ENCODE measurements around the gene TOR4A.
"Not testable (repeated sequence)": the region's sequence is repeated elsewhere in the genome, so short reads cannot be mapped to it uniquely, and the experiment has no call there.

TOR4A gene

GRCh38 chr9:137237759-137238726 is 39.5 kb upstream of the TOR4A start:
- DNase-seq, result peak in 40 of 51 donors; percentile 19 to 86 (median 57)

- DNase-seq, result peak in 1 of 51 donors; percentile 33
Observed at GRCh38 chr9:137239541-137240200, 37.9 kb upstream of the TOR4A start.

GRCh38 chr9:137240318-137240840 is 37.1 kb upstream of the TOR4A start:
- DNase-seq, result peak in 47 of 51 donors; percentile 36 to 94 (median 77)

- peak; percentile 86 to 100 (median 99) for DNase-seq
Observed at GRCh38 chr9:137240841-137241489, 36.6 kb upstream of the TOR4A start, which contains the start of gene TUBB4B. Gene TUBB4B, plus strand, starts transcription at chr9:137241287. Its CDS starts 74 bp downstream, at chr9:137241361.

GRCh38 chr9:137241490-137242268 is 35.8 kb upstream of the TOR4A start:
- peak in 13 of 51 donors; percentile 27 to 65 (median 48) for DNase-seq

GRCh38 chr9:137242269-137243203 is 35.0 kb upstream of the TOR4A start:
- DNase-seq, result no peak

- not testable (repeated sequence) for DNase-seq
Observed at GRCh38 chr9:137243266-137243625, 34.3 kb upstream of the TOR4A start.

- no peak for DNase-seq
Observed at GRCh38 chr9:137243626-137244485, 33.7 kb upstream of the TOR4A start.

- no peak for DNase-seq
Observed at GRCh38 chr9:137244486-137245449, 32.8 kb upstream of the TOR4A start.

GRCh38 chr9:137245450-137246421 is 31.8 kb upstream of the TOR4A start:
- DNase-seq, result no peak

- no peak for DNase-seq
Observed at GRCh38 chr9:137247135-137247915, 30.2 kb upstream of the TOR4A start.

GRCh38 chr9:137247916-137248175 is 29.7 kb upstream of the TOR4A start:
- no peak for DNase-seq

GRCh38 chr9:137250329-137251193 is 27.0 kb upstream of the TOR4A start:
- DNase-seq, result no peak

- no peak for DNase-seq
Observed at GRCh38 chr9:137251194-137251461, 26.4 kb upstream of the TOR4A start, which contains the start of gene STPG3. Gene STPG3, plus strand, starts transcription at chr9:137251286. Its CDS starts 1 bp downstream, at chr9:137251287.
